Mesenchymal stem cell (in vitro differentiated cells and primary cell): Measurements from ENCODE around the gene PIK3R1.

Source experiments
- DNase-seq: peaks from one replicate; pipeline ENCODE4 v3.0.0-alpha.2; 2013
- H2AFZ ChIP-seq: one replicate; pipeline ENCODE4 v1.6.1; 2013; ENCODE audit warnings: low read depth, mild to moderate bottlenecking, control low read depth, inconsistent platforms, low read length, moderate library complexity
- H2AK5ac ChIP-seq: 2 replicates; pipeline ENCODE4 v1.6.1; 2013; ENCODE audit warnings: low read length, moderate library complexity, mild to moderate bottlenecking, inconsistent platforms; ENCODE audit not compliant: severe bottlenecking
- H2BK120ac ChIP-seq: one replicate; pipeline ENCODE4 v1.6.1; 2013; ENCODE audit warnings: low read depth, mild to moderate bottlenecking, inconsistent platforms, low read length, moderate library complexity
- H2BK12ac ChIP-seq, 2 experiments: one replicate each; pipeline ENCODE4 v1.6.1; 2013; ENCODE audit warnings: inconsistent platforms in 2 of 2, low read length in 2 of 2, mild to moderate bottlenecking in 2 of 2, moderate library complexity in 2 of 2, control low read depth in 1 of 2
- H2BK15ac ChIP-seq: one replicate; pipeline ENCODE4 v1.6.1; 2013; ENCODE audit warnings: mild to moderate bottlenecking, low read depth, inconsistent platforms; ENCODE audit not compliant: poor library complexity, severe bottlenecking
- H2BK5ac ChIP-seq: 2 replicates; pipeline ENCODE4 v1.6.1; 2013; ENCODE audit warnings: low read depth, mild to moderate bottlenecking, low read length, control low read depth, inconsistent platforms; ENCODE audit not compliant: poor library complexity, severe bottlenecking
- H3K14ac ChIP-seq, 2 experiments: one replicate each; pipeline ENCODE4 v1.6.1; 2013; ENCODE audit warnings: inconsistent platforms in 2 of 2, low read length in 2 of 2, control low read depth in 1 of 2, mild to moderate bottlenecking in 1 of 2, moderate library complexity in 1 of 2
- H3K18ac ChIP-seq, 2 experiments: one replicate each; pipeline ENCODE4 v1.6.1; 2013; ENCODE audit warnings: inconsistent platforms in 2 of 2, low read length in 2 of 2, control low read depth in 1 of 2, low read depth in 1 of 2, mild to moderate bottlenecking in 1 of 2
- H3K23ac ChIP-seq, 2 experiments: one replicate each; pipeline ENCODE4 v1.6.1; 2013; ENCODE audit warnings: inconsistent platforms in 2 of 2, low read length in 2 of 2, mild to moderate bottlenecking in 2 of 2, moderate library complexity in 2 of 2, control low read depth in 1 of 2
- H3K27ac ChIP-seq: 2 replicates; pipeline ENCODE4 v1.5.1; 2013; ENCODE audit warnings: mild to moderate bottlenecking, moderate library complexity, low read length, control low read depth, inconsistent platforms; ENCODE audit not compliant: poor library complexity, severe bottlenecking
- H3K27me3 ChIP-seq, 2 experiments: 2 replicates each; pipeline versions ENCODE4 v1.6.1 to v1.7.0; 2013; ENCODE audit warnings: low read length in 2 of 2, mild to moderate bottlenecking in 2 of 2, moderate library complexity in 2 of 2, control low read depth in 1 of 2, inconsistent platforms in 1 of 2; ENCODE audit not compliant: control insufficient read depth in 1 of 2, insufficient read depth in 1 of 2
- H3K36me3 ChIP-seq, 2 experiments: 2 replicates each; pipeline versions ENCODE4 v1.6.1 to v1.7.0; 2013; ENCODE audit warnings: low read length in 2 of 2, control low read depth in 1 of 2, inconsistent platforms in 1 of 2, low read depth in 1 of 2, mild to moderate bottlenecking in 1 of 2; ENCODE audit not compliant: insufficient read depth in 2 of 2, control insufficient read depth in 1 of 2
- H3K4ac ChIP-seq, 2 experiments: one replicate each; pipeline ENCODE4 v1.6.1; 2013; ENCODE audit warnings: inconsistent platforms in 2 of 2, low read length in 2 of 2, mild to moderate bottlenecking in 2 of 2, moderate library complexity in 2 of 2, control low read depth in 1 of 2, low read depth in 1 of 2
- H3K4me1 ChIP-seq: 2 replicates; pipeline ENCODE4 v1.6.1; 2013; ENCODE audit warnings: low read depth, low read length, control low read depth; ENCODE audit not compliant: control insufficient read depth, insufficient read depth
- H3K4me2 ChIP-seq: 2 replicates; pipeline ENCODE4 v1.6.1; 2013; ENCODE audit warnings: low read length, mild to moderate bottlenecking, inconsistent platforms; ENCODE audit not compliant: poor library complexity, severe bottlenecking
- H3K4me3 ChIP-seq, 2 experiments: 2 replicates each; pipeline versions ENCODE4 v1.5.1 to v1.7.0; 2013; ENCODE audit warnings: low read length in 2 of 2, mild to moderate bottlenecking in 2 of 2, control low read depth in 1 of 2, low read depth in 1 of 2; ENCODE audit not compliant: insufficient read depth in 1 of 2
- H3K79me1 ChIP-seq: replicated peaks from 2 replicates; pipeline ENCODE4 v1.6.1; 2013; ENCODE audit warnings: mild to moderate bottlenecking, control low read depth, low read length, inconsistent platforms; ENCODE audit not compliant: poor library complexity, severe bottlenecking
- H3K9ac ChIP-seq: 2 replicates; pipeline ENCODE4 v1.7.0; 2013; ENCODE audit warnings: mild to moderate bottlenecking, low read length, moderate library complexity
- H3K9me3 ChIP-seq: 2 replicates; pipeline ENCODE4 v1.7.0; 2013; ENCODE audit warnings: mild to moderate bottlenecking, low read length; ENCODE audit not compliant: control insufficient read depth
- H4K8ac ChIP-seq: one replicate; pipeline ENCODE4 v1.6.1; 2013; ENCODE audit warnings: inconsistent platforms, mild to moderate bottlenecking, low read length, moderate library complexity
- H4K91ac ChIP-seq: one replicate; pipeline ENCODE4 v1.6.1; 2013; ENCODE audit warnings: mild to moderate bottlenecking, low read length, inconsistent platforms
- WGBS: methylation state at CpG from one replicate; pipeline ENCODE4 v1.1.7; 2013; ENCODE audit warnings: mixed read lengths; 5-methylcytosine and 5-hydroxymethylcytosine counted together

The PIK3R1 gene

GRCh38 chr5:68172314-68172713 is 43.2 kb upstream of the PIK3R1 start:
- Histone ChIP-seq H2BK120ac (no peak overlapping the region), H3K27me3 (no peaks in the 10 kb centered on the region)

GRCh38 chr5:68173007-68173406 is 42.5 kb upstream of the PIK3R1 start:
- Histone ChIP-seq H2BK5ac (no peak overlapping the region), H2AFZ (no peak overlapping the region), H3K9ac (no peak overlapping the region), H3K4me2 (no peak overlapping the region), H3K18ac (no peak overlapping the region), H3K36me3 (no peaks in the 10 kb centered on the region), H3K23ac (no peak overlapping the region), H3K79me1 (no peaks in the 10 kb centered on the region), H2AK5ac (no peak overlapping the region), H3K4ac (no peak overlapping the region), H3K4me3 (no peak overlapping the region), H3K27ac (no peak overlapping the region), H2BK12ac (no peak overlapping the region), H4K91ac (no peak overlapping the region), H3K9me3 (no peaks in the 10 kb centered on the region), H2BK120ac (no peak overlapping the region), H4K8ac (no peak overlapping the region), H3K4me1 (peaks cover 2% of the 10 kb centered on the region), H2BK15ac (no peak overlapping the region), H3K27me3 (no peaks in the 10 kb centered on the region), H3K14ac (no peak overlapping the region)
- WGBS: 100% methylated on average over 1 of the region's 3 CpGs
- no peak for DNase-seq

More at GRCh38 chr5:68172314-68172713, 43.2 kb upstream of the PIK3R1 start:
- Histone ChIP-seq H3K36me3 (no peaks in the 10 kb centered on the region), H3K4me2 (no peak overlapping the region), H3K27ac (no peak overlapping the region), H4K8ac (no peak overlapping the region), H2BK12ac (peak overlapping the region in 1 of 2 experiments; percentile 71), H3K23ac (no peak overlapping the region), H2AFZ (no peak overlapping the region), H4K91ac (no peak overlapping the region), H3K14ac (no peak overlapping the region), H3K9me3 (no peaks in the 10 kb centered on the region), H2BK5ac (no peak overlapping the region), H3K4ac (no peak overlapping the region), H3K18ac (peak overlapping the region in 1 of 2 experiments; percentile 49), H3K79me1 (no peaks in the 10 kb centered on the region), H3K4me1 (peaks cover 2% of the 10 kb centered on the region), H2AK5ac (no peak overlapping the region), H3K9ac (no peak overlapping the region), H2BK15ac (no peak overlapping the region), H3K4me3 (no peak overlapping the region)
- DNase-seq: no peak
- 93% methylated on average over 2 of the region's 2 CpGs for WGBS

GRCh38 chr5:68176253-68176652 is 39.3 kb upstream of the PIK3R1 start:
- Histone ChIP-seq H3K79me1 (no peaks in the 10 kb centered on the region), H4K91ac (no peak overlapping the region), H4K8ac (no peak overlapping the region), H2AFZ (no peak overlapping the region), H3K27me3 (no peaks in the 10 kb centered on the region), H3K9me3 (no peaks in the 10 kb centered on the region), H3K4me3 (no peak overlapping the region), H3K18ac (no peak overlapping the region), H3K36me3 (no peaks in the 10 kb centered on the region), H3K4me2 (no peak overlapping the region), H3K4me1 (no peaks in the 10 kb centered on the region), H3K23ac (no peak overlapping the region), H3K4ac (no peak overlapping the region), H3K9ac (no peak overlapping the region), H2BK15ac (no peak overlapping the region), H2BK5ac (no peak overlapping the region), H2AK5ac (no peak overlapping the region), H2BK120ac (no peak overlapping the region), H3K14ac (no peak overlapping the region), H3K27ac (no peak overlapping the region), H2BK12ac (no peak overlapping the region)
- no peak for DNase-seq
- WGBS: 97% methylated on average over 4 of the region's 6 CpGs

- no peak overlapping the region for H2BK120ac ChIP-seq
- H2AK5ac ChIP-seq: no peak overlapping the region
- H4K91ac ChIP-seq: no peak overlapping the region
- no peak overlapping the region for H3K4me3 ChIP-seq
- H3K27me3 ChIP-seq: no peaks in the 10 kb centered on the region
- no peaks in the 10 kb centered on the region for H3K36me3 ChIP-seq
- H3K27ac ChIP-seq: no peak overlapping the region
- no peaks in the 10 kb centered on the region for H3K9me3 ChIP-seq
- peak overlapping the region; percentile 84 for H2BK15ac ChIP-seq
- H4K8ac ChIP-seq: no peak overlapping the region
- no peak overlapping the region for H3K9ac ChIP-seq
- DNase-seq: no peak
- no peak overlapping the region for H2BK12ac ChIP-seq
- WGBS: 94% methylated on average over 4 of the region's 7 CpGs
- no peaks in the 10 kb centered on the region for H3K4me1 ChIP-seq
- H2AFZ ChIP-seq: no peak overlapping the region
- H3K23ac ChIP-seq: no peak overlapping the region
- H3K14ac ChIP-seq: no peak overlapping the region
- no peak overlapping the region for H2BK5ac ChIP-seq
- no peak overlapping the region for H3K18ac ChIP-seq
- no peaks in the 10 kb centered on the region for H3K79me1 ChIP-seq
- H3K4me2 ChIP-seq: no peak overlapping the region
- H3K4ac ChIP-seq: no peak overlapping the region
Observed at GRCh38 chr5:68176802-68177479, 38.6 kb upstream of the PIK3R1 start.
